Adipocyte (in vitro differentiated cells): Measurements from ENCODE around the gene NRK.
"Not testable (repeated sequence)": the region's sequence is repeated elsewhere in the genome, so short reads cannot be mapped to it uniquely, and the experiment has no call there.

Experiments used
- DNase-seq: peaks from one replicate; pipeline ENCODE4 v3.0.0-alpha.2; 2015; ENCODE audit warnings: low read depth
- H3K27me3 ChIP-seq: replicated peaks from 2 replicates; pipeline ENCODE4 v1.7.0; 2013; ENCODE audit warnings: mild to moderate bottlenecking, low read length, moderate library complexity; ENCODE audit not compliant: control insufficient read depth, insufficient read depth
- H3K36me3 ChIP-seq: 2 replicates; pipeline ENCODE4 v1.7.0; 2013; ENCODE audit warnings: low read length, mild to moderate bottlenecking, moderate library complexity; ENCODE audit not compliant: control insufficient read depth, insufficient read depth, severe bottlenecking
- H3K4me1 ChIP-seq: 2 replicates; pipeline ENCODE4 v1.7.0; 2013; ENCODE audit warnings: mild to moderate bottlenecking, low read length, moderate library complexity; ENCODE audit not compliant: control insufficient read depth, insufficient read depth
- H3K4me3 ChIP-seq: 2 replicates; pipeline ENCODE4 v1.7.0; 2013; ENCODE audit warnings: mild to moderate bottlenecking, low read length, moderate library complexity
- H3K9ac ChIP-seq: 2 replicates; pipeline ENCODE4 v1.7.0; 2013; ENCODE audit warnings: mild to moderate bottlenecking, low read length, moderate library complexity
- H3K9me3 ChIP-seq: 2 replicates; pipeline ENCODE4 v1.7.0; 2013; ENCODE audit warnings: mild to moderate bottlenecking, low read length, moderate library complexity; ENCODE audit not compliant: control insufficient read depth

Gene NRK

GRCh38 chrX:105999294-105999693 lies 177.0 kb downstream of the NRK start:
- no peaks in the 10 kb centered on the region for H3K4me1 ChIP-seq

DNA sequence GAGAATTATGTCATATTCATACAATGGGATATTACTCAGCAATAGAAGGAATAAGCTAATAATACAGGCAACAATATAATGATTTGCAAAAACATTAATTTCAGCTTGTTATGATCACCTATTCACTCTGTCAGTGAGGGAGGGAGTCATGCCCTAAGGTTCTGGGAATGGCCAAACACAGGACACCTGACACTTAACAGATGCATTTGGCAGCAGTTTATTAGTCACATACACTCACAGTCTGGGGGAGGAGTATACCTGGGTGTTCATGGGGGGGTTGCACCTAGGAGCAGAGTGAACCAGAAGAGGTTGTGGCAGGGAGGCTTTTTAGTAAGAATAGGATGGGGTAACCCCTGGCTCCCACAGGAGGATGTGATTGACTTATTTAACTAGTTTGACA lies 177.9 kb downstream of the NRK start:
- no peak for DNase-seq
- H3K9me3 ChIP-seq = peaks cover 4% of the 10 kb centered on the region
- H3K4me3 ChIP-seq = no peak overlapping the region

More at GRCh38 chrX:105999294-105999693, 177.0 kb downstream of the NRK start:
- no peak overlapping the region for H3K4me3 ChIP-seq
- no peaks in the 10 kb centered on the region for H3K9me3 ChIP-seq
- H3K9ac ChIP-seq = no peak overlapping the region
- no peak for DNase-seq
- no peaks in the 10 kb centered on the region for H3K36me3 ChIP-seq
- peaks cover 7% of the 10 kb centered on the region for H3K27me3 ChIP-seq

DNA sequence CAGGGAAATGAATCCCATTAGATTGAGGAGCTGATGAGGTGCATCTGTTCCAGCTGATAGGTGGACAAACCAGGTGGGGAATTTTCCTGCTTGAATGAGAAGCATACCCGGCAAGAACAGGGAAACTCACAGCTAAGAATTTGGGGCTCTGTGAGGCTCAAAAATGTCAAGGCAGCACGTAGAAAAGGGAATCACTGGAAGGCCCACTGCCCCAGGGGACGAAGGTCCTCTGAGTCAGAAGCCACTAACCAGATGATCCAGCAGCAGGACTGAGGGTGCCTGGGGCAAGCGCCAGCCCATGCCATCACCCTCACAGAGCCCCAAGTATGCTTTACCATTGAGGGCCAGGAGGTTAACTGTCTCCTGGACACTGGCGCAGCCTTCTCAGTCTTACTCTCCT lies 178.3 kb downstream of the NRK start:
- not testable (repeated sequence) for H3K9ac ChIP-seq, DNase-seq, H3K4me1 ChIP-seq, H3K36me3 ChIP-seq, H3K9me3 ChIP-seq, H3K27me3 ChIP-seq, H3K4me3 ChIP-seq

More for the DNA sequence above, 177.9 kb downstream of the NRK start:
- Histone ChIP-seq H3K4me1 (no peaks in the 10 kb centered on the region), H3K36me3 (no peaks in the 10 kb centered on the region), H3K27me3 (peaks cover 8% of the 10 kb centered on the region), H3K9ac (no peak overlapping the region)

- no peak overlapping the region for H3K9ac ChIP-seq
- no peaks in the 10 kb centered on the region for H3K4me1 ChIP-seq
- no peaks in the 10 kb centered on the region for H3K36me3 ChIP-seq
- H3K9me3 ChIP-seq = peaks cover 18% of the 10 kb centered on the region
- H3K4me3 ChIP-seq = no peak overlapping the region
- H3K27me3 ChIP-seq = peaks cover 3% of the 10 kb centered on the region
- no peak for DNase-seq
These were observed 183.3 kb downstream of the NRK start for GRCh38 chrX:106005684-106006083.

- Histone ChIP-seq H3K9me3 (peaks cover 38% of the 10 kb centered on the region), H3K27me3 (peaks cover 3% of the 10 kb centered on the region), H3K9ac (no peak overlapping the region), H3K4me1 (no peaks in the 10 kb centered on the region), H3K36me3 (no peaks in the 10 kb centered on the region), H3K4me3 (no peak overlapping the region)
- DNase-seq = no peak
These were observed 185.5 kb downstream of the NRK start for GRCh38 chrX:106007815-106008214.
